GM12878 (cell line): Measurements from ENCODE around the gene PHACTR1. TPM values are rescaled to one million over a fixed set of nuclear protein-coding genes. Genes with fewer than 3 reads are reported as not detected.

Experiments
- ATAC-seq: fragments of 200-7000 bp; cut with Tn5 transposase; 3 replicates; pipeline ENCODE4 v1.9.1; 2020; ENCODE audit warnings: mild to moderate bottlenecking, moderate library complexity
- BruUV-seq: library from RNA; stranded (reverse); fragments of 400-500 nt; replicated peaks from 2 replicates; lab custom pipeline; 2021; lab: Mats Ljungman, UMichigan
- CTCF ChIA-PET: fragments of 300-600 bp; sonication (Branson Sonifier 250); formaldehyde crosslinking; extraction: SDS; loops from one replicate; lab custom pipeline; 2021; ENCODE audit warnings: inconsistent platforms; lab: Yijun Ruan, JAX
- POLR2A ChIA-PET: fragments of 350-600 bp; formaldehyde crosslinking; extraction: SDS; loops from one replicate; lab custom pipeline; 2021; ENCODE audit warnings: inconsistent platforms; lab: Charles Lee
- RAD21 ChIA-PET: fragments of 300-600 bp; sonication (Branson Sonifier 250); formaldehyde crosslinking; loops from one replicate; lab custom pipeline; 2023; ENCODE audit warnings: antibody characterized with exemption; ENCODE audit not compliant: unreplicated experiment; lab: Charles Lee
- SMC1A ChIA-PET: fragments of 300-600 bp; sonication (Branson Sonifier 250); formaldehyde crosslinking; loops from one replicate; lab custom pipeline; 2023; ENCODE audit not compliant: unreplicated experiment, uncharacterized antibody; lab: Charles Lee
- DNase-seq: peaks from one replicate; pipeline ENCODE4 v3.0.0-alpha.2; 2011; ENCODE audit warnings: low read depth, low spot score
- FAIRE-seq: peaks from 3 replicates; lab custom pipeline; 2011; peaks lifted over from hg19 to GRCh38; lab: Jason Lieb, UNC
- H2AFZ ChIP-seq: 2 replicates; pipeline ENCODE4 v1.6.0; 2011; ENCODE audit warnings: low read depth, low read length, control low read depth; ENCODE audit not compliant: control insufficient read depth
- H3K27ac ChIP-seq: 2 replicates; pipeline ENCODE4 v1.5.1; 2011; ENCODE audit warnings: control low read depth; ENCODE audit not compliant: control insufficient read depth, insufficient read depth
- H3K27me3 ChIP-seq, 2 experiments: replicated peaks in 1 of 2; 2 replicates each; pipeline versions ENCODE4 v1.6.0 to v1.6.1; 2011; ENCODE audit warnings: low read length in 1 of 2; ENCODE audit not compliant: control insufficient read depth in 2 of 2, insufficient read depth in 2 of 2
- H3K36me3 ChIP-seq, 2 experiments: 2 replicates each; pipeline ENCODE4 v1.5.1; 2011; ENCODE audit warnings: low read length in 1 of 2; ENCODE audit not compliant: control insufficient read depth in 2 of 2, insufficient read depth in 2 of 2
- H3K4me1 ChIP-seq: 2 replicates; pipeline ENCODE4 v1.6.1; 2011; ENCODE audit warnings: mild to moderate bottlenecking, low read length, moderate library complexity, mixed read lengths; ENCODE audit not compliant: control insufficient read depth, insufficient read depth
- H3K4me2 ChIP-seq: 2 replicates; pipeline ENCODE4 v1.6.0; 2011; ENCODE audit warnings: control low read depth; ENCODE audit not compliant: control insufficient read depth, insufficient read depth
- H3K4me3 ChIP-seq: fragments of 200-600 bp; sonication (generic); 2 replicates; pipeline ENCODE4 v1.5.1; 2016
- H3K79me2 ChIP-seq: 2 replicates; pipeline ENCODE4 v1.6.0; 2011; ENCODE audit warnings: low read length; ENCODE audit not compliant: control insufficient read depth, insufficient read depth
- H3K9ac ChIP-seq: 2 replicates; pipeline ENCODE4 v1.8.0; 2011; ENCODE audit warnings: low read length, control low read depth, mixed read lengths; ENCODE audit not compliant: control insufficient read depth, insufficient read depth
- H3K9me3 ChIP-seq: replicated peaks from 3 replicates; pipeline ENCODE4 v1.5.1; 2011; ENCODE audit warnings: mild to moderate bottlenecking, low read length; ENCODE audit not compliant: control insufficient read depth, insufficient read depth
- H4K20me1 ChIP-seq: 2 replicates; pipeline ENCODE4 v1.6.0; 2011; ENCODE audit not compliant: control insufficient read depth, insufficient read depth
- JUND ChIP-seq: IDR thresholded peaks from 2 replicates; pipeline ENCODE4 v1.6.1; 2012; ENCODE audit warnings: low read depth, mild to moderate bottlenecking, low read length, improper control_type of control experiment, moderate library complexity
- NBN ChIP-seq: fragments of 450-650 bp; IDR thresholded peaks from 2 replicates; pipeline ENCODE4 v1.6.1; 2016
- RUNX3 ChIP-seq: IDR thresholded peaks from 2 replicates; pipeline ENCODE4 v1.6.1; 2012; ENCODE audit warnings: low read length, inconsistent platforms
- SMC3 ChIP-seq: IDR thresholded peaks from 2 replicates; pipeline ENCODE4 v1.6.1; 2011; ENCODE audit warnings: low read length, improper control_type of control experiment, borderline replicate concordance
- WGBS: methylation state at CpG from one replicate; pipeline ENCODE4 v1.1.6; 2016; ENCODE audit warnings: low lambda C conversion rate; ENCODE audit not compliant: insufficient replicate concordance, insufficient coverage; ENCODE audit errors: missing lambda C conversion rate; 5-methylcytosine and 5-hydroxymethylcytosine counted together
- in situ Hi-C: fragments of 300-500 bp; cut with MboI; formaldehyde crosslinking; loops from 9 replicates; pipeline ENCODE4 v1.14.3; 2018; ENCODE audit warnings: mixed read lengths
- intact Hi-C: fragments of 100-400 bp; cut with micrococcal nuclease; formaldehyde crosslinking; loops from one replicate; pipeline ENCODE4 v1.14.2; 2022; ENCODE audit not compliant: unreplicated experiment
- polyA plus RNA-seq, 11 experiments: library from polyadenylated mRNA; depleted of rRNA in 4 of 11; unstranded in 6 of 11; stranded (reverse) in 5 of 11; fragments of >200 nt; fragmentation: Nextera tagmentation in 4 of 11; fragmentation: Illumina TruSeq in 1 of 11; extraction: Ambion mirVana in 4 of 11; extraction: Trizol in 1 of 11; gene quantifications; 1 replicate in 1 of 11; 2 replicates in 10 of 11; pipeline versions ENCODE4 v1.2.1 to v1.2.3, GENCODE V29; 2011 to 2016; ENCODE audit warnings: inconsistent platforms in 2 of 11, missing spikeins in 2 of 11, low read depth in 1 of 11
- total RNA-seq, 4 experiments: library from RNA; depleted of rRNA in 3 of 4; stranded (reverse); fragments of >200 nt in 3 of 4; fragmentation: Illumina TruSeq in 1 of 4; extraction: Trizol in 1 of 4; gene quantifications; 2 replicates each; pipeline versions ENCODE4 v1.2.1 to v1.2.3, GENCODE V29; 2013 to 2021

The PHACTR1 gene
- total and polyA plus RNA-seq, 10 of the 15 experiments (the other 5 are each of a cell fraction or from before 2014, with no cell fraction given) = 34.2 to 94.6 (median 62.3) TPM

GRCh38 chr6:13328875-13329183 lies 612.3 kb downstream of the PHACTR1 start:
- H3K4me3 ChIP-seq = peak overlapping the region; percentile 90
- H3K9me3 ChIP-seq = no peaks in the 10 kb centered on the region
- RAD21 ChIA-PET = interaction anchor here (0.8 to 10.2 kb wide), 31 partner anchors 8 to 417 kb away, joined by 3 to 124 read pairs (median 4); partner anchors contain the start of genes GFOD1, NOL7 and SIRT5
- 3% methylated on average over 2 of the region's 2 CpGs for WGBS
- SMC1A ChIA-PET = interaction anchor here (0.7 to 7.5 kb wide), 32 partner anchors 8 to 435 kb away, joined by 3 to 119 read pairs (median 5); partner anchors contain the start of gene NOL7
- peaks cover 11% of the 10 kb centered on the region for H3K79me2 ChIP-seq
- H2AFZ ChIP-seq = peak overlapping the region; percentile 95
- intact Hi-C loops = loop anchor here (1.0 to 2.0 kb wide), 3 partner anchors 24 to 100 kb away; no protein-coding TSS in a partner anchor
- peaks cover 0 to 7% of the 10 kb centered on the region in 2 experiments; a peak in 1 of 4 replicates for H3K36me3 ChIP-seq
- FAIRE-seq = no peak
- TSS peak; percentile 98 for BruUV-seq
- H3K9ac ChIP-seq = peak overlapping the region; percentile 84
- TF ChIP-seq SMC3 (0 out of 2 replicates have a peak, but pooled peaks have one; percentile 2), RUNX3 (0 out of 2 replicates have a peak, but pooled peaks have one; percentile 3), NBN (0 out of 2 replicates have a peak, but pooled peaks have one; percentile 3), JUND (no peak)
- TF ChIP-seq, all 136 proteins: peak for 3
- ChIA-PET CTCF (interaction anchor here (0.5 to 9.6 kb wide), 17 partner anchors 9 to 418 kb away, joined by 3 to 169 read pairs (median 5); partner anchors contain the start of genes NOL7 and SIRT5), POLR2A (interaction anchor here (0.7 to 4.0 kb wide), 9 partner anchors 14 to 134 kb away, joined by 3 to 22 read pairs (median 4); no protein-coding TSS in a partner anchor)
- in situ Hi-C loops = no loop called here
- Histone ChIP-seq H4K20me1 (no peaks in the 10 kb centered on the region), H3K4me2 (peak overlapping the region; percentile 95), H3K27me3 (no peaks in the 10 kb centered on the region), H3K27ac (peak overlapping the region; percentile 87), H3K4me1 (peaks cover 5% of the 10 kb centered on the region; the same call in 1 of the 2 replicates)
- DNase-seq (no peak), ATAC-seq (peak; percentile 5; the same call in 2 of the 3 replicates)
